Thoracic aorta (tissue), 2 donors: ENCODE data around the gene ZRSR2. TPM values are rescaled to one million over a fixed set of nuclear protein-coding genes. Genes with fewer than 3 reads are reported as not detected.

Experiments used
- ATAC-seq: fragments of 150-250 bp; one replicate; pipeline ENCODE4 v1.8.0; 2017; ENCODE audit warnings: low read depth; ENCODE audit not compliant: insufficient number of reproducible peaks, low FRiP score
- DNase-seq: peaks from one replicate; pipeline ENCODE4 v3.0.0-alpha.2; 2020; ENCODE audit warnings: low spot score
- H3K27ac ChIP-seq, 2 donors: fragments of 200-600 bp; sonication (generic); 1 replicate in 1 of 2; 2 replicates in 1 of 2; pipeline ENCODE4 v1.5.1; 2016; ENCODE audit warnings: mild to moderate bottlenecking in 2 of 2, moderate library complexity in 2 of 2
- H3K27me3 ChIP-seq: fragments of 200-600 bp; sonication (generic); replicated peaks from 2 replicates; pipeline ENCODE4 v1.6.0; 2016; ENCODE audit warnings: mild to moderate bottlenecking; ENCODE audit not compliant: insufficient read depth
- H3K36me3 ChIP-seq: fragments of 200-600 bp; sonication (generic); one replicate; pipeline ENCODE4 v1.5.1; 2016
- H3K4me1 ChIP-seq, 2 donors: fragments of 200-600 bp; sonication (generic); 1 replicate in 1 of 2; 2 replicates in 1 of 2; pipeline versions ENCODE4 v1.5.1 to v1.6.0; 2016; ENCODE audit warnings: low read depth in 2 of 2, mild to moderate bottlenecking in 1 of 2; ENCODE audit not compliant: control insufficient read depth in 1 of 2
- H3K4me3 ChIP-seq: fragments of 200-600 bp; sonication (generic); 2 replicates; pipeline ENCODE4 v1.5.1; 2016; ENCODE audit warnings: mild to moderate bottlenecking
- H3K9me3 ChIP-seq: fragments of 200-600 bp; sonication (generic); 2 replicates; pipeline ENCODE4 v1.5.1; 2016
- CTCF ChIP-seq: fragments of 200-600 bp; sonication (generic); IDR thresholded peaks from one replicate; pipeline ENCODE4 v1.5.1; 2019; ENCODE audit warnings: antibody characterized with exemption
- total RNA-seq, 2 donors: library from RNA; depleted of rRNA; stranded (reverse); fragments of >200 nt; gene quantifications; one replicate each; pipeline versions ENCODE4 v1.1.0 to v1.2.3, GENCODE V29; 2016

ZRSR2 gene
- total RNA-seq, 2 donors from 2014 or later, result 6.4 to 7.1 TPM

GRCh38 chrX:15841853-15842516 is 51.7 kb downstream of the ZRSR2 start:
- DNase-seq, result no peak
- Histone ChIP-seq H3K27me3 (no peaks in the 10 kb centered on the region), H3K4me1 (peaks cover 0 to 2% of the 10 kb centered on the region in 2 donors), H3K36me3 (no peaks in the 10 kb centered on the region), H3K4me3 (no peak overlapping the region), H3K9me3 (no peaks in the 10 kb centered on the region), H3K27ac (no peak overlapping the region)
- no peak for TF ChIP-seq CTCF
- ATAC-seq, result no peak

- no peaks in the 10 kb centered on the region for H3K36me3 ChIP-seq
- no peak for ATAC-seq
- no peaks in the 10 kb centered on the region for H3K9me3 ChIP-seq
- no peak overlapping the region for H3K27ac ChIP-seq
- no peak for DNase-seq
- H3K4me3 ChIP-seq, result no peak overlapping the region
- H3K27me3 ChIP-seq, result no peaks in the 10 kb centered on the region
- TF ChIP-seq CTCF, result no peak
- peaks cover under 1 to 19% of the 10 kb centered on the region in 2 donors for H3K4me1 ChIP-seq
These were observed 53.7 kb downstream of the ZRSR2 start for GRCh38 chrX:15843960-15844359.

GRCh38 chrX:15848576-15848975 is 58.3 kb downstream of the ZRSR2 start:
- ATAC-seq (no peak), DNase-seq (no peak)
- Histone ChIP-seq H3K27ac (peak overlapping the region in 1 of 2 donors; percentile 59), H3K4me1 (peaks cover 10 to 29% of the 10 kb centered on the region in 2 donors), H3K27me3 (no peaks in the 10 kb centered on the region), H3K9me3 (no peaks in the 10 kb centered on the region), H3K36me3 (no peaks in the 10 kb centered on the region), H3K4me3 (peak overlapping the region; percentile 19)
- TF ChIP-seq CTCF, result no peak

- H3K4me3 ChIP-seq, result peak overlapping the region; percentile 39
- ATAC-seq, result no peak
- H3K4me1 ChIP-seq, result peaks cover 10 to 29% of the 10 kb centered on the region in 2 donors
- DNase-seq, result no peak
- H3K9me3 ChIP-seq, result no peaks in the 10 kb centered on the region
- H3K36me3 ChIP-seq, result no peaks in the 10 kb centered on the region
- TF ChIP-seq CTCF, result no peak
- peak overlapping the region in 1 of 2 donors; percentile 59 for H3K27ac ChIP-seq
- H3K27me3 ChIP-seq, result no peaks in the 10 kb centered on the region
These were observed 59.3 kb downstream of the ZRSR2 start for GRCh38 chrX:15849555-15849954.

- DNase-seq (no peak), ATAC-seq (no peak)
- H3K27me3 ChIP-seq, result no peaks in the 10 kb centered on the region
- TF ChIP-seq CTCF, result no peak
- peaks cover 10 to 12% of the 10 kb centered on the region in 2 donors for H3K4me1 ChIP-seq
- H3K4me3 ChIP-seq, result peak overlapping the region; percentile 84
- peak overlapping the region; percentile 78 to 85 for H3K27ac ChIP-seq
- H3K36me3 ChIP-seq, result no peaks in the 10 kb centered on the region
- H3K9me3 ChIP-seq, result no peaks in the 10 kb centered on the region
These were observed 63.3 kb downstream of the ZRSR2 start for GRCh38 chrX:15853586-15854079.
